ENCODE results near the gene PARD3.
"Not testable (repeated sequence)": the region's sequence is repeated elsewhere in the genome, so short reads cannot be mapped to it uniquely, and the experiment has no call there.

The PARD3 gene

GRCh38 chr10:34648919-34649318 lies 166.2 kb downstream of the PARD3 start:
- no peak for DNase-seq (ENCODE audit: low spot score)

- DNase-seq (ENCODE audit: low spot score), result no peak
Measured at GRCh38 chr10:34647875-34648865, 166.9 kb downstream of the PARD3 start.

GRCh38 chr10:34647160-34647559 lies 167.9 kb downstream of the PARD3 start:
- no peak for DNase-seq (ENCODE audit: low spot score)

- DNase-seq (ENCODE audit: low spot score), result no peak
Measured at GRCh38 chr10:34646331-34646730, 168.8 kb downstream of the PARD3 start.

- DNase-seq (ENCODE audit: low spot score), result not testable (repeated sequence)
Measured at GRCh38 chr10:34644815-34645214, 170.3 kb downstream of the PARD3 start.

- no peak for DNase-seq (ENCODE audit: low spot score)
Measured at GRCh38 chr10:34644224-34644623, 170.9 kb downstream of the PARD3 start.

GRCh38 chr10:34643620-34644019 lies 171.5 kb downstream of the PARD3 start:
- no peak for DNase-seq (ENCODE audit: low spot score)

- no peak for DNase-seq (ENCODE audit: low spot score)
Measured at GRCh38 chr10:34641913-34642558, 173.1 kb downstream of the PARD3 start.

- no peak for DNase-seq (ENCODE audit: low spot score)
Measured at GRCh38 chr10:34641147-34641912, 173.8 kb downstream of the PARD3 start.

- peak; percentile 84 for DNase-seq (ENCODE audit: low spot score)
Measured at GRCh38 chr10:34638406-34639054, 176.6 kb downstream of the PARD3 start.

GRCh38 chr10:34637418-34637911 lies 177.6 kb downstream of the PARD3 start:
- DNase-seq (ENCODE audit: low spot score), result peak; percentile 63

- DNase-seq (ENCODE audit: low spot score), result no peak
Measured at GRCh38 chr10:34635111-34635510, 180.0 kb downstream of the PARD3 start.

GRCh38 chr10:34633374-34633773 lies 181.7 kb downstream of the PARD3 start:
- no peak for DNase-seq (ENCODE audit: low spot score)

GRCh38 chr10:34629084-34629483 lies 186.0 kb downstream of the PARD3 start:
- DNase-seq (ENCODE audit: low spot score), result no peak

GRCh38 chr10:34628174-34628796 lies 186.8 kb downstream of the PARD3 start:
- no peak for DNase-seq (ENCODE audit: low spot score)

GRCh38 chr10:34627741-34628140 lies 187.4 kb downstream of the PARD3 start:
- DNase-seq (ENCODE audit: low spot score), result no peak

GRCh38 chr10:34627331-34627730 lies 187.8 kb downstream of the PARD3 start:
- no peak for DNase-seq (ENCODE audit: low spot score)

- peak; percentile 15 for DNase-seq (ENCODE audit: low spot score)
Measured at GRCh38 chr10:34626158-34626880, 188.8 kb downstream of the PARD3 start.

GRCh38 chr10:34624323-34625153 lies 190.6 kb downstream of the PARD3 start:
- DNase-seq (ENCODE audit: low spot score), result no peak

- no peak for DNase-seq (ENCODE audit: low spot score)
Measured at GRCh38 chr10:34622945-34623344, 192.2 kb downstream of the PARD3 start.

All from GM03348 (cell line).